ENCODE measurements around the gene KLK3. TPM values are rescaled to one million over a fixed set of nuclear protein-coding genes. Genes with fewer than 3 reads are reported as not detected.

Gene KLK3
- total RNA-seq, 3 donors from 2014 or later (not counting 1 experiment from before 2014, with no cell fraction given) = not detected

GRCh38 chr19:50818859-50819472, 35.7 kb upstream of the KLK3 start:
- peaks cover 15% of the 10 kb centered on the region for H3K27me3 ChIP-seq (ENCODE audit: control insufficient read depth, insufficient read depth, low read length)
- no peak overlapping the region for H3K27ac Mint-ChIP-seq
- peaks cover 71 to 75% of the 10 kb centered on the region in 2 donors for H3K27me3 Mint-ChIP-seq (ENCODE audit: low read depth in 2 of 2)
- H3K9me3 ChIP-seq (ENCODE audit: control insufficient read depth, insufficient read depth, low read length) = no peaks in the 10 kb centered on the region
- no peak for TF ChIP-seq CTCF (IDR thresholded peaks at IDR 0.05)
- H3K4me3 Mint-ChIP-seq = peak overlapping the region; percentile 74
- DNase-seq (no peak), ATAC-seq (no peak)
- H3K4me3 ChIP-seq (ENCODE audit: low read length) = no peak overlapping the region
- H3K4me1 ChIP-seq (ENCODE audit: control insufficient read depth, insufficient read depth, low read length) = peaks cover 18% of the 10 kb centered on the region
- WGBS (ENCODE audit: insufficient coverage) = 67% methylated on average over 12 of the region's 12 CpGs
- no peak overlapping the region for H3K27ac ChIP-seq (ENCODE audit: low read length)
- peaks cover 6 to 20% of the 10 kb centered on the region in 2 donors for H3K4me1 Mint-ChIP-seq
- H3K9me3 Mint-ChIP-seq = no peaks in the 10 kb centered on the region
- intact Hi-C loops (cut with micrococcal nuclease) = no loop called here
- H3K36me3 ChIP-seq (ENCODE audit: control insufficient read depth, insufficient read depth, low read length) = no peaks in the 10 kb centered on the region
- H3K36me3 Mint-ChIP-seq = no peaks in the 10 kb centered on the region

GRCh38 chr19:50819636-50820035, 35.1 kb upstream of the KLK3 start:
- WGBS (ENCODE audit: insufficient coverage) = 30% methylated on average over 8 of the region's 8 CpGs

GRCh38 chr19:50820086-50820485, 34.6 kb upstream of the KLK3 start:
- H3K9me3 ChIP-seq (ENCODE audit: control insufficient read depth, insufficient read depth, low read length) = no peaks in the 10 kb centered on the region
- H3K36me3 Mint-ChIP-seq = no peaks in the 10 kb centered on the region
- H3K9me3 Mint-ChIP-seq = no peaks in the 10 kb centered on the region
- no peak overlapping the region for H3K4me3 ChIP-seq (ENCODE audit: low read length)
- intact Hi-C loops (cut with micrococcal nuclease) = no loop called here
- H3K4me3 Mint-ChIP-seq = no peak overlapping the region
- H3K27ac Mint-ChIP-seq = peak overlapping the region in 1 of 2 donors; percentile 7
- H3K27ac ChIP-seq (ENCODE audit: low read length) = no peak overlapping the region
- H3K27me3 Mint-ChIP-seq (ENCODE audit: low read depth in 2 of 2) = peaks cover 62 to 67% of the 10 kb centered on the region in 2 donors
- peaks cover 15% of the 10 kb centered on the region for H3K27me3 ChIP-seq (ENCODE audit: control insufficient read depth, insufficient read depth, low read length)
- TF ChIP-seq CTCF (IDR thresholded peaks at IDR 0.05) = no peak
- DNase-seq (no peak), ATAC-seq (no peak)
- peaks cover 18% of the 10 kb centered on the region for H3K4me1 ChIP-seq (ENCODE audit: control insufficient read depth, insufficient read depth, low read length)
- peaks cover 6 to 20% of the 10 kb centered on the region in 2 donors for H3K4me1 Mint-ChIP-seq
- H3K36me3 ChIP-seq (ENCODE audit: control insufficient read depth, insufficient read depth, low read length) = no peaks in the 10 kb centered on the region
- 10% methylated on average over 15 of the region's 15 CpGs for WGBS (ENCODE audit: insufficient coverage)

More at GRCh38 chr19:50819636-50820035, 35.1 kb upstream of the KLK3 start:
- Histone ChIP-seq H3K9me3 (ENCODE audit: control insufficient read depth, insufficient read depth, low read length) (no peaks in the 10 kb centered on the region), H3K4me1 (ENCODE audit: control insufficient read depth, insufficient read depth, low read length) (peaks cover 18% of the 10 kb centered on the region), H3K4me3 (ENCODE audit: low read length) (no peak overlapping the region), H3K27me3 (ENCODE audit: control insufficient read depth, insufficient read depth, low read length) (peaks cover 15% of the 10 kb centered on the region), H3K36me3 (ENCODE audit: control insufficient read depth, insufficient read depth, low read length) (no peaks in the 10 kb centered on the region), H3K27ac (ENCODE audit: low read length) (no peak overlapping the region)
- H3K9me3 Mint-ChIP-seq = no peaks in the 10 kb centered on the region
- no peak overlapping the region for H3K4me3 Mint-ChIP-seq
- no peaks in the 10 kb centered on the region for H3K36me3 Mint-ChIP-seq
- ATAC-seq (no peak), DNase-seq (no peak)
- H3K27ac Mint-ChIP-seq = no peak overlapping the region
- no peak for TF ChIP-seq CTCF (IDR thresholded peaks at IDR 0.05)
- H3K4me1 Mint-ChIP-seq = peaks cover 6 to 20% of the 10 kb centered on the region in 2 donors
- H3K27me3 Mint-ChIP-seq (ENCODE audit: low read depth in 2 of 2) = peaks cover 67 to 71% of the 10 kb centered on the region in 2 donors
- intact Hi-C loops (cut with micrococcal nuclease) = no loop called here

All from natural killer cell (primary cell).